SIG-M5 treated with dmso at 0.1 percent for 504 hours (cell line): ENCODE results near the gene SV2C.
A peak's percentile ranks its signal among the peaks of the same experiment; 100 is the strongest.
"Not testable (repeated sequence)": the region's sequence is repeated elsewhere in the genome, so short reads cannot be mapped to it uniquely, and the experiment has no call there.

Source experiments
- DNase-seq: peaks from one replicate; lab custom pipeline; 2025; ENCODE audit not compliant: unreplicated experiment; lab: John Stamatoyannopoulos, UW

Gene SV2C

DNA sequence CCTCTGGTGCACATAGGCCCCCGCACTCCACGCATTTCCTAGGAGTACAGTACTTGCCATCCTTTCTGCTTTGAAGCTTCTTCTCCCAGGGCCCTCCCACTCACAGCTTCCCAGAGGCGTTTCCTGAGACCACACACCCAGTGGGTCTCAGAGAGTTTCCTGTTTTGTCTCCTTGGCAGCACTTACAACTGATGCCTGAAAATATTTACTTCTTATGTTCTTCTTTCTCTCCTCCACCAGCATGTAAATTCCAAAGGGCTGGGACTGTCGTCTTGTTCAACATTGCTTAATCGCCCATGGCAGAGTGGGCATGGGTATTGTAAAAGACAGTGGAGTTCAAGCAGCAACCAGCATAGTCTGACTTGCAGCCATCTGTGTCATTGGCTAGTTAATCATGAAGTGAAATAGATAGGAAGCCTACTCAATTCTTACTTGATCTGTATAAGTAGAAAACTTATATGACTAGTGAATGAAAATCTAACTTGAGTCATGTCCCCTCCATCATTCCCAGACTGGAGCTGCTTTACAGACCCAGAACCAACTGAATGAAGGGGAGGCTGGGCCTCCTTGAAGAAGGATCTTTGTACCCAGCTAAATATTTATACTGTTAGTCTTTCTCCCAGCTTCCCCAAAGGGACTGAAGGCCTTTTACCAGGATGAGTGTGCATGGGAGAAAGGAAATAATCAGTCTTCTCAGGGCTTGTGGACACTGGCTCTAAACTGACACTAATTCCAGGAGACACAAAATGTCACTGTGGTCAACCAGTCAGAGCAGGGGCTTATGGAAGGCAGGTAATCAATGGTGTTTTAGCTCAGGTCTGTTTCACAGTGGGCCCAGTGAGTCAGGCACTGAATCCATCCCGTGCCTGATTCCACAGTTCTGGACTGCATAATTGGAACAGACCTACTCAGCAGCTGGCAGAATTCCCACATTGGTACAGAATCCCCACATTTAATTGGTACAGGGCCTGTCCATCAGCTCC, 116.4 kb downstream of the SV2C start:
- DNase-seq, result no peak

- peak; percentile 15 for DNase-seq
Observed at GRCh38 chr5:76202182-76202581, 119.0 kb downstream of the SV2C start.

DNA sequence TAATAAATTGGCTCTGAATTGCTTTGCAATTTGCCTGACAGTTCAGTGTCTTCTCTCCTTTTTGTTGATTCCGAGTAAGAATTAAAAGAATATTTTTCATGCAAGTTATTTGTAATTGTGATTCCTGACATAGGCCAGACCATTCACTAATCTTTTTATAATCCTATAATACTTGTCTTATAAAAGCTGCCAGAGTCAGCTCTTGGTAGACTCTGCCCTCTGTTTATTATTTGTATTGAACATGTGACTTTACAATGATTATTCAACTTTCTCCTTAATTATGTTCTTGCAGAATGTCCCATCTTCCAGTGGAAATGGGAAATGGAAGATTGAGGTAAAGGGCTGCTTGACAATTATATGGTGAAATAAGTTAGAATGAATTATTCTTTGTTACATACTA, 121.0 kb downstream of the SV2C start:
- no peak for DNase-seq

DNA sequence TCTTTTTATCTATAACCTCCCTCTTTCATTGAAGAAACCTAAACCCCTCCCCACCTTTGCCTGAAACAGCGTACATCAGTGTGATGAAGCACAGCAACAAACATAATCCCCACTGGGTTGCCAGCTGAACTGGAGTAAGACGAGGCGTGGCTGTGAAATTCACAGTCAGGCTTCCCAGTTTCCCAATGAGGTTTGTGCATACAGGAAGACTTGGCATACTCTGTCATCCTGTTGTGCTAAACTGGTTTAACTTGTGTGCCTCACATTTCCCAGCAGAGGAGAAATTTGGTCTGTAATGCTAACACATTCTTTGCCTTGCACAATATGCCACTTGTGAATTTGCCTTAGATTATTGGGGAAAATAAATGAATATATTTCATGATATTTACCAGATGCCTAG, 121.5 kb downstream of the SV2C start:
- peak; percentile 50 for DNase-seq

GRCh38 chr5:76207120-76207519, 123.9 kb downstream of the SV2C start:
- peak; percentile 12 for DNase-seq

DNA sequence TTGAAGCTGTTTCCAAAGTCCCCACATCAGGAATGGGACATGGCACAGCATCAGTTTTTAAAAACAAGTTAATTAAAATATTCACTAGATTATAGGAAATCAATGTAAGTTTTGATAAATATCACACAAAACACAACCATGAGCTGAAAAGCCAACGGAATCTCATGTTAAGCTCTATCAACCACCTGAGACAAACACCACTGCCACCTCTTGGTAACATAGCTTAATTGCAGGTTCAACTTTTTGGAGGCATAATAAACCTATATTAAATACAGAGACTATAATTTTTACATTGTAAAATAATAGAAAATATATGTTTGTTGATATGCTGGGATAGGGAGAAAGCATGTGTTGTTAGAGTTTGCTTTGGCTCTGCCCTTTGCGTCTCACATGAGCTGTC, 126.1 kb downstream of the SV2C start:
- peak; percentile 8 for DNase-seq

DNA sequence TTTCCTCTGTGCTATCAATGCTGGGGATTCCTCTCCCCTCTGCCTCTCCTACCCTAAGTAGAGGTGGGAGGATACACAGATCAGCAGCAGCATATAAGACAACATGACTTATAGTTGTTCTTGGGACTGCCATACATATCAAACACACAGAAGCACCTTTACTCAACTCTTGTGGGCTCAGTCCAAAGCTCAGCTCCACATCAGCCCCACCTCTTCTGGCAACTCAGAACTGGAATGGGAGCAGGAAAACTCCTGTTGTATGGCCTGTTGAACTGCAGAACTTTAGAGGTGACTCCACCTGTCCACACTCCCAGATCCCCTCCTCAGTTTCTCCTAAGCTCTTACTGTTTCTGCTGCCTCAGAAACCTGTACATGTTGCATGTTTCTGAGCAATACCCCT, 127.8 kb downstream of the SV2C start:
- no peak for DNase-seq

- DNase-seq, result no peak
Observed at GRCh38 chr5:76213858-76214257, 130.7 kb downstream of the SV2C start.

DNA sequence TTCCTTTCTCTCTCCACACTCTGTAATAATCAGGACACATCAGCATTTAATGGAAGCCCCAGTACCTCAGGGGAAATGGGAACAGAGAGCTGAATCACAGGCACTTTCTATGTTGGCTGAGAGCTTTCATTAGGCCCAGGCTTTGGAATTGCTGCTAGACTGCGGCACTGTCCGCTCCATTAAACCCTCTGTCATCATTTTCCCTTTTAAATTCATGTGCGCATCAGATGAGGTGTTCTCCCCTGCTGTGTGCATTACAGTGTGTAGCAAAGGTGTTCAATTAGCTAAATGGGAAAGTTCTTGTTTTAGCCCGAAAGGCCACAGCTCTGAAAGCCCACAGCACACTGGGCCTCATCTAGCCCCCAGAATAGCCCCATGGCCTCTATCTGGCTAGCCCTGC, 133.6 kb downstream of the SV2C start:
- no peak for DNase-seq

GRCh38 chr5:76219636-76220035, 136.5 kb downstream of the SV2C start:
- no peak for DNase-seq

GRCh38 chr5:76221311-76221710, 138.1 kb downstream of the SV2C start:
- DNase-seq, result no peak

DNA sequence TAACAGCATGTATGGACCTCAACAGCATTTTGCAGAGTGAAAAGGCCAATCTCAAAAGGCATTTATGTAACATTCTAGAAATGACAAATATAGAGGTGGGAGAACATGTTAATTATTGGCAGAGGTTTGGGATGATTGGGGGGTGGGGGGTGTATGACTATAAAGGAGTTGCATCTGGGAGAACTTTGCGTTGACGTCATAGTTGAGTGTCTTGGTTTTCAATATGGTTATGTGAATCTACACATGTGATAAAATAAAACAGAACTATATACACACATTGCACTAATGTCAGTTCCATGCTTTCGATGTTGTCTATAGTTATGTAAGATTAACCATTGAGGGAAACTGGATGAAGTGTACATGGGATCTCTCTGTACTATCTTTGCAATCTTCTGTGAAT, 139.1 kb downstream of the SV2C start:
- DNase-seq, result no peak

GRCh38 chr5:76223696-76224095, 140.5 kb downstream of the SV2C start:
- DNase-seq, result no peak

GRCh38 chr5:76224898-76225297, 141.7 kb downstream of the SV2C start:
- DNase-seq, result no peak

DNA sequence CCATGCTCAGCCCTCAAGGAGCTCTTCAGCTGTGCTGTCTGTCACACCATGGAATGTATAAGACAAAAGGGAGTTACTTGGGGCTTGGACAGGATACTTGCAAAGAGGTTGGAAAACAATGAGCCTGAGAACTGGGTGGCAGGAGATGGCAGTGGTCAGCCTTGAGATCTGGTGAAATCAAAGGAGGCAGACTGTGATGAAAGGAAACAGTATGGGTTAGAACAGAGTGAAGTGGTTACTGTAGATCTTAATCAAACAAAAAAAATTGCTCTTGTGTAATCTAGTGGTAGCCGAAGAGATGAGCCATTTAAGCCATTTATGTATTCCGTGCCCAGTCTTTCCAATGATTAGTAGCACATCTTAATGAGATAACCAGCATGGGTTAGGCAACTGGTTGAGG, 142.2 kb downstream of the SV2C start:
- DNase-seq, result no peak

DNA sequence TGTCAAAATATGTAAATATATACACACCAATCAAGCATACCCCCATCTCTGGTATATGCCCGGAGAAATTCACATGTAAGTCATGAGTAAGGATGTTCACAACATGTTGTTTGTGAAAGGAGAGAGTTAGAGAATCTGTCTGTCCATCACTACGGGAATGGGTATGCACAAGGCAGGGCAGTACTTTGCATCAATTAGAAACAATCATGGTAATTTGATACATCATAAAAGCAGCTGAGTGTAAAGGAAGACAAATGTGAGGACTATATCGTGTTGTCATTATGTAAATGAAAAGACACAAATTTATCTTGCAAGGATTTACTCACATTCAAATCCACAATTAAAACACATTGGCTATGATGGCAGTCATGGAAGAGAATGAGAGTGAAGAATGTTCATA, 146.7 kb downstream of the SV2C start:
- no peak for DNase-seq

GRCh38 chr5:76230711-76231285, 147.6 kb downstream of the SV2C start:
- no peak for DNase-seq

DNA sequence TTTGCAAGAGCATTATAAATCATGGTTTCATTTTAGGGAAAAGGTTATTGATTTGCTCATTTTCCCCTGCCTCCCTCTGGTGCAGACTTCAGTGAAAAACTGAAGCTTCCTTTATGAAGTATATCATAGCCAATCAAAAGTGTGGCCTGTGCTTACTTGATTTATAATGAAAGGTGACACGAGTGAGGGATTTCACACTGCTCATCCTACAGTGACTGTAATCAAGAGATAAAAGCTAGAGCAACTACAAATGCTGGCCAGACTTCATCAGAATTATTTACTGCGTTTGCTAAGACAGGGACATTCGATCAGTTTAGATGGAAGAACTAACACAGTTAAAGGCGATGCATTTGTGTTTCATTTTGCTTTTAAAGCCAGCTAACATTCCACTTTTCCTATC, 151.5 kb downstream of the SV2C start:
- DNase-seq, result no peak

DNA sequence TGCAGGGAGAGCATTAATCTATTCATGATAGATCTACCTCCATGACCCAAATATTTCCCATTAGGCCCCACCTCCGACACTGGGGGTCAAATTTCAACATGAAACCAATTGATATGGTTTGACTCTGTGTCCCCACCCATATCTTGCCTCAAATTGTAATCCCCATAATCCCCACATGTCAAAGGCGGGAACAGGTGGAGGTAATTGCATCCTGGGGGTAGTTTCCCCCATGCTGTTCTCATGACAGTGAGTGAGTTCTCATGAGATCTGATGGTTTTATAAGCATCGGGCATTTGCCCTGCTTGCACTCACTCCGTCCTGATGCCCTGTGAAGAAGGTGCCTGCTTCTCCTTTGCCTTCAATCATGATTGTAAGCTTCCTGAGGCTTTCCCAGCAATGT, 153.5 kb downstream of the SV2C start:
- no peak for DNase-seq

GRCh38 chr5:76240336-76240735, 157.2 kb downstream of the SV2C start:
- no peak for DNase-seq

- not testable (repeated sequence) for DNase-seq
Observed at GRCh38 chr5:76242155-76242554, 159.0 kb downstream of the SV2C start.

DNA sequence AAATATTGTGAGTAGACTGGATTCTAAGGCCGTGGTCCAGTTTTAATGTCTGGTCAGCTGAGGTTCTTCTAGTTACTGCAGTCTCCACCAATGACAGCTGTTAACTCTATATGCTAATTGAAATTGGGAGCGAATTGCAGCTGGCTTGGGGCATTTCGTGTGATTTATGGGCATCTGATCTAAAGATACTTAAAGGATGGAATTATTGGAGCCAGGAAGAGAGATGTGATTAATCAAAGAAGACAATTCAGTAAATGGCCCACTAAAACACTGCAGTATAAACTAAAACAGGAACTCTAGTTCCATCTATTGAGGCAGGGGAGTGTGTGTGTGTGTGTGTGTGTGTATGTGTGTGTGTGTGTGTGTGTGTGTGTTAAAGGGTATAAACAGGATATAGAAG, 162.4 kb downstream of the SV2C start:
- DNase-seq, result no peak

DNA sequence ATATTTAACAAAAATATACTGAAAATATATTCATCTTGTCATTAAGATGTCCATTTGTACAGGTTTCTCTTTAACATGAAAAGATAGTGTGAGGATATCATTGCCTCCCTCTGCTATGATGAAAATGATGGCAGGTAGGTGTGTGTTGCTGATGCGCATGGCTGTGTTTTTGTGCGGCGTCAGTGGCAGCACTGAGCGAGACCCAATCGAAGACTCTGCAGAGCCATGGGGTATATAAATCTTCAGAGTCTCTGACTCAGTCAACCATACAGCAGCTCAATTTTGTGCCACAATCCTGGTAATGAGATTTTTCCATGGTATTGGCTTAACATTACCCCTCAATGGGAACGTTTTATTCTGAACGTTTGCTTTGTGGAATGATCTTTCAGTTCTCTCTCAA, 166.4 kb downstream of the SV2C start:
- no peak for DNase-seq
